ENCODE measurements around the gene PTPA.
A peak's percentile ranks its signal among the peaks of the same experiment; 100 is the strongest.
"Not testable (repeated sequence)": the region's sequence is repeated elsewhere in the genome, so short reads cannot be mapped to it uniquely, and the experiment has no call there.

The PTPA gene

DNA sequence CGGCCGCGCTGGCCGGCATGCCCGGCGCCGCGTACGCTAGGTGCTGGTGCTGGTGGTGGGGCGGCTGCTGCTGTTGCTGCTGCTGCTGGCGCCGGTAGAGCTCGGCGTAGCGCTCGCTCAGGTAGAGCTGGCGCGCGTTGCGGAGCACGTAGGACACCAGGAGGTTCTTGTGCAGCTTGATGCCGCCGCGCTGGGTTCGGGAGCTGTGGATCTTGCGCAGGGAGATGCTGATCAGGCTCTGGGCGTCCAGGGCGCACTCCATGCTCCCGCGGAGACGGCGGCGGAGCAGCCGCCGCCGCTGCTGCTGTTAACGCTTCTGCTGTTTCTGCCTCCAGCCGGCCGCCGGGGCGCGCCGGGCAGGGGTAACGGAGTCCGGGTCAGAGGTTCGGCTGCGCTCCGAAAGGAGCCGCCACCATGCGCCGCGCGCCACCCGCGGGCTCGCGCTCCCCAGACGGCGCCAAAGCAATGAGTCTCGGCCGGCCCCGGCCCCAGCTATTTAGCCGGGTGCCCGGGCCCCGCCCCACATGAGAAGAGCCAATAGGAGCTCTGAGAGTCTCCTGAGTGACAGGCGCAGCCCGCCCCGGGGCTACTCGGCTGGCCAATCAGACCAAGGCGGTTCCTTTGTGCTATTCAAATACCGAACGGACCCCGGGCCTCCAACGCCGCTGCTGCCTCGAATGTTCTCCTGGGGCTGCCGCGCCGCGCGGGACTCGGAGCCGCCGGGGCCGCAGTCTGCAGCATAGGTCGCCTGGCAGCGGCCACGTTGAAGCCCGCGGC is 66.8 kb downstream of the PTPA start, which contains the start of gene IER5L:
Gene IER5L, minus strand, starts transcription at position 471 of the 777 bp plus-strand sequence. Its CDS starts 209 bp downstream, at position 262.
- DNase-seq (ENCODE audit: low spot score), result peak; percentile 95

- no peak for DNase-seq (ENCODE audit: low spot score)
Measured at GRCh38 chr9:129178568-129179382, 67.6 kb downstream of the PTPA start.

GRCh38 chr9:129181246-129181645 is 70.0 kb downstream of the PTPA start:
- DNase-seq (ENCODE audit: low spot score), result no peak

DNA sequence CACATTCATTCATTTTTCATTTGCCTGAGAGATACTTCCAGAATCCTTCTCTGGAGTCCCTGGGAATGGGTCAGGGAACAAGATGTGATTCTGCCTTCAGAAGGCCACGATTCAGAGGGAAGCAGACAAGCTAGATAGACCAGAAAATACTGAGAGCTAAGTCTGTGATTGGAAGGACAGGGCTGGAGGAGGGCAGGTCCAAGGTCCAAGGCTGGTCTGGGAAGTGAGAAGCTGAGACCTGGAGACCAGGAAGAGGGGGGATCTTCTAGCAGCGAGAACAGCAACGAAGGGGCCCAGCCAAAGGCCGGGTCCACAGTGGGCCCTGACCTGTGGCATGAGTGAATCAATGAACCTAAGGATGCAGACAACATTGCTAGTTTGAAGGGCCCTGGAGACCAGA is 70.9 kb downstream of the PTPA start:
- no peak for DNase-seq (ENCODE audit: low spot score)

- DNase-seq (ENCODE audit: low spot score), result no peak
Measured at GRCh38 chr9:129182625-129183494, 71.6 kb downstream of the PTPA start.

DNA sequence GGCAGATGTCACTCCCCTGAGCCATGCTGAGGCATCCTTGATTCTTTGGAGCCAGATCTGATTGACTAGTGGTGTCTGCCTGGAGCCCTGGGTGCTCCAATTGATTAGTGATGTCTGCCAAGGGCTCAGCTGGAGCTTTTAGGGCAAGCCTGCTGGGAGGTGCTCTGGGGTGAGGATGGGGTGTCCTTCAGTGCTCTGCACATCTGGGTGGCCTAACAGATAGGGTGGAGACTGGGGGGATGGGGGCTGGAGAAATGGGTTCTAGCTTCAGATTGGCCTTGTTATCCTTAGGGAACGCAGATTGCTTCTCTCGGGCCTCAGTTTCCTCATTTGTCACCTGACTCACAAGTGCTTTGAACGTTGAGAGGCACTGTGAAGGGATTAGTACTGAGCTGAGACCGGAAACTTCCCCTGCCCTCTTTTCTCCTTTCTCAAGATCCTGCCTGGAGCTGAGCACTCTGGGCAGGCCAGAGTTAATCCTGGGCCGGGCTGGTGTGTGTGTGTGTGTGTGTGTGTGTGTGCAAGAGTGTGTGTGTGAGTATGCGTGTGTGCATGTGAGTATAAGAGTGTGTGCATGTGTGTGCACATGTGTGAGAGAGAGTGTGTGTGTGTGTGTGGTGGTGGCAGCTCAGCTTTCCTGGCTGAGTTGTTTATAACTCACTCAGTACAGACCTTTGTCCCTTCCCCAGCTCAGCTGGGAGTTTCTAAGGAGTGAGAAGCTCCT is 72.4 kb downstream of the PTPA start:
- DNase-seq (ENCODE audit: low spot score), result no peak

DNA sequence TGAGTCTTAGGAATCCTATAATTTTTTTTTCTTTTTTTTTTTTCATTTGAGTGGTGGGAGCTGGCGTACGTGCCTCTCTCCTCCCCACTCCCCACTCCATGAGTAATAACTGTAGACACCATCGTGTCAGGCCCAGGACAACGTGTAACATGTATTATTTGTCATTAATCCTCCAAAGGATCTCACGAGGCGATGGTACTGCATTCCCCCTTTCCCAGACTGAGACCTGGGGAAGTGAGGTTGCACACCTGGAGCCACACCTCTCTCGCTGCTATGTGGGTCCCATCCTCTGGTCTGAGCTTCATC is 73.0 kb downstream of the PTPA start:
- no peak for DNase-seq (ENCODE audit: low spot score)

GRCh38 chr9:129184596-129185122 is 73.4 kb downstream of the PTPA start:
- no peak for DNase-seq (ENCODE audit: low spot score)

- DNase-seq (ENCODE audit: low spot score), result no peak
Measured at GRCh38 chr9:129185402-129185801, 74.2 kb downstream of the PTPA start.

DNA sequence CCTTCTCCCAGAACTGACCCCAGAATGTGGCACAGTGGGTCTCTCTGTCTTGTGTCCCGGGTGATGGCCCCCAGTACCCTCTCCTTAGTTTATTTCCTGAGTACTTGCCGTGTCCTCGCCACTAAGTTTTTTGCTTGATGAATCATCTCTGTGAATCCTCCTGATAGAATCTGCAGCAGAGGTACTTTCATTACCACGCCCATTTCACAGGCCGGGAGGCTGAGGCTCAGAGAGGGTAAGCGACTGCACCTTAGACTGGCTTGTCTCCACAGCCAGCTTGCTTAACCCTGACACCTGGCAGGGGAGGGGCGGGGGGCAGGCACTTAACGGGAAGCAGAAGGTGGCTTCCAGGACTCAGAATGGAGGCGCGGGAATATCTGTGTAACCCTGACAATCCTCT is 74.8 kb downstream of the PTPA start:
- peak; percentile 35 for DNase-seq (ENCODE audit: low spot score)

DNA sequence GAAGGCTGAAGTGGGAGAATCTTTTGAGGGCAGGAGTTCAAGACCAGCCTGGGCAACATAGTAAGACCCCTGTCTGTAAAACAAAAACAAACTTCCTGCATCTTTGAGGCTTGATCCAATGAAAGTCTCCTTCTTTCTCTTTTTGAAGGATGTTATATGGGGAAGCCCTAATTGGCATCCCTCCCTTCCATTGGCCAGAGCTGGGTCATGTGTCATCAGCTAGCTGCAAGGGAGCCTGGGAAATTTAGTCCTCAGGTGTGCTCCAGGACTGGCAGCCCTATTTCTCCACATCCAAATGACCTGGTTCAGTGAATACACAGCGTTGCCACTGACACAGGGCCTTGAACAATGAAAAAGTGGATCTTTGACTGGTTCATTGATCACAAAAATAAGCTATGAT is 75.8 kb downstream of the PTPA start:
- DNase-seq (ENCODE audit: low spot score), result no peak

GRCh38 chr9:129189971-129190370 is 78.8 kb downstream of the PTPA start:
- DNase-seq (ENCODE audit: low spot score), result not testable (repeated sequence)

DNA sequence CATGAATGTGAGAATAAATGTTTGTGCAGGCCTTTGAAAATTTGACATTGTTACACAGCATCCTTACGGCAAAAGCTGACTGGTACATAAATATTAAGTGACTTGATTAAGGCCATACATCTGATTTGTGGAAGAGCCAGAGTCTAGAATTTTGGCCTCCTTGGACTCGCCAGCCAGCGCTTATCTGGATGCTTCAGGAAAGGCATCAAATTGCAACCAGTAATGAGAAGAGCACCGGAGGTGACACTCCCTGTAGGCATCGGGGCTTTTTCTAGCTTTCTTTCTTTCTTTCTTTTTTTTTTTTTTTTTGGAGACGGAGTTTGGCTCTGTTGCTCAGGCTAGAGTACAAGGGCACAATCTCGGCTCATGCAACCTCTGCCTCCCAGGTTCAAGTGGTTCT is 80.0 kb downstream of the PTPA start:
- no peak for DNase-seq (ENCODE audit: low spot score)

- DNase-seq (ENCODE audit: low spot score), result no peak
Measured at GRCh38 chr9:129193655-129194054, 82.4 kb downstream of the PTPA start.

DNA sequence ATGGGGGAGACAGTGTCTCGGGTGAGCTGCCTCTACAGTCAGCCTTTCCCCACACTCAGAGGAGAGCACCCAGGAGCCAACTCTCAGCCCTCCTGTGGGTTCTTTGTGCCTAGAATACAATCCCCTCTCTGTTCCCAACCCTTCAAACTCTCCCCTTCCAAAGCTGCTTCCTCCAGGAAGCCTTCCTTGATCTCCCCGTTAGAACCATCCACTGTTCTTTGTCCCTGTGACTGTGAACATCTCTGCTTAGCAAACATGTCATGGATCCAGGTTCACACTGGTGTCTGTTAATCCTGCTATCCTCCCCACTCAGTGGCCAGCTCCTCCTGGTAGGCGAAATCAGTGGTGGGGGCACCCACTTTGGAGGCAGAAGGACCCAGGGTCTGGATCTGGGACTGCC is 83.0 kb downstream of the PTPA start:
- DNase-seq (ENCODE audit: low spot score), result no peak

DNA sequence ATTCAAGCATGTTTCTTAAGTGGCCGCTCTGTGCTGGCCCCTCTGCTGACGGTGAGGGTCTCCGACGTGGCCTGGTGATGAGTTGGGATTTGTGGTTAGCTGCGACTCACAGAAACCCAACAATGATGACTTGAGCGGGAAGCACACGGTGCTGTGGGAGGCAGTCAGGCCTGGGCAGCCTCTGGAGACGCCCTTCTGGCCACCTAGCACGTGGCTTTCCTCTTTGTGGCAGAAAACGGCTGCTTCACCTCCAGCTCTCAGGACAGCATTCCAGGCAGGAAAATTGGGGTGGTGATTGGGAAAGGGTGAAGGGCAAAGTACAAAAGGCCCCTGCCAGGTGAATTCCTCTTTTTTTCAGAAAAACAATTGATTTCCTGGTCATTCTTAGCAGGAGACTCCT is 84.4 kb downstream of the PTPA start:
- no peak for DNase-seq (ENCODE audit: low spot score)

GRCh38 chr9:129197045-129197444 is 85.8 kb downstream of the PTPA start:
- DNase-seq (ENCODE audit: low spot score), result not testable (repeated sequence)

DNA sequence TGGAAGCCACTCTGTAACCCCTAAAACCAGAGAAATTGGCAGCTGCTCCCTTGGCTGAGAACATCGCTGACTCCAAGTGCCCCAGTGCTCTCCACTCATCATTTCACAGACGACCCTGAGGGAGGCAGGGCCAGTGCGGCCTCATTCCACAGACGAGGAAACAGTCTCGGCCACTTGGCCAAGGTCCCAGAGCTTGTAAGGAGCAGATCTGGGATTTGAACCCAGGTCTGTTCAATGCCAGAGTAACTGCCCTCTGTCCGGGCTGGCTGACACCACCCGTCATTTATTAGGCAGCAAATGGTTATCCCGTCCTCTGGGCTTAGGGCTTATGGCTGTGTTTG is 86.7 kb downstream of the PTPA start:
- no peak for DNase-seq (ENCODE audit: low spot score)
